Mesendoderm (in vitro differentiated cells): ENCODE data around the gene CLIC6.

Experiments used
- DNase-seq: peaks from one replicate; pipeline ENCODE4 v3.0.0; 2013
- H2AK5ac ChIP-seq: 2 replicates; pipeline ENCODE4 v1.6.1; 2013; ENCODE audit warnings: low read length, inconsistent platforms
- H2BK120ac ChIP-seq: 2 replicates; pipeline ENCODE4 v1.6.1; 2013; ENCODE audit warnings: low read depth, mild to moderate bottlenecking, low read length, moderate library complexity, mixed read lengths
- H2BK15ac ChIP-seq: replicated peaks from 2 replicates; pipeline ENCODE4 v1.6.1; 2013; ENCODE audit warnings: low read depth, mild to moderate bottlenecking, moderate library complexity
- H2BK5ac ChIP-seq: 2 replicates; pipeline ENCODE4 v1.6.1; 2013; ENCODE audit warnings: low read length, inconsistent platforms
- H3K18ac ChIP-seq: 2 replicates; pipeline ENCODE4 v1.6.1; 2013; ENCODE audit warnings: mild to moderate bottlenecking, low read length, mixed read lengths
- H3K23ac ChIP-seq: one replicate; pipeline ENCODE4 v1.6.1; 2013; ENCODE audit warnings: low read length
- H3K27ac ChIP-seq: 2 replicates; pipeline ENCODE4 v1.5.1; 2013; ENCODE audit warnings: low read depth, mild to moderate bottlenecking, inconsistent platforms, low read length, moderate library complexity
- H3K27me3 ChIP-seq: 2 replicates; pipeline ENCODE4 v1.6.1; 2013; ENCODE audit warnings: low read length, control low read depth, mild to moderate bottlenecking, inconsistent platforms; ENCODE audit not compliant: insufficient read depth, poor library complexity
- H3K36me3 ChIP-seq: 2 replicates; pipeline ENCODE4 v1.6.1; 2013; ENCODE audit warnings: low read length, inconsistent platforms; ENCODE audit not compliant: control insufficient read depth, insufficient read depth
- H3K4ac ChIP-seq: one replicate; pipeline ENCODE4 v1.6.1; 2013; ENCODE audit warnings: low read depth, mild to moderate bottlenecking, low read length, moderate library complexity
- H3K4me1 ChIP-seq: 2 replicates; pipeline ENCODE4 v1.6.1; 2013; ENCODE audit warnings: low read depth, low read length, inconsistent platforms; ENCODE audit not compliant: control insufficient read depth
- H3K4me2 ChIP-seq: 2 replicates; pipeline ENCODE4 v1.6.1; 2013; ENCODE audit warnings: low read length
- H3K4me3 ChIP-seq: 2 replicates; pipeline ENCODE4 v1.5.1; 2013; ENCODE audit warnings: mild to moderate bottlenecking, low read length
- H3K56ac ChIP-seq: one replicate; pipeline ENCODE4 v1.6.1; 2013; ENCODE audit warnings: low read length
- H3K79me1 ChIP-seq: 2 replicates; pipeline ENCODE4 v1.6.1; 2013; ENCODE audit warnings: low read length, inconsistent platforms
- H3K79me2 ChIP-seq: 2 replicates; pipeline ENCODE4 v1.6.1; 2013; ENCODE audit warnings: mild to moderate bottlenecking, low read length; ENCODE audit not compliant: control insufficient read depth, insufficient read depth
- H3K9ac ChIP-seq: 2 replicates; pipeline ENCODE4 v1.6.1; 2013; ENCODE audit warnings: low read length, inconsistent platforms
- H4K5ac ChIP-seq: one replicate; pipeline ENCODE4 v1.6.1; 2013; ENCODE audit warnings: low read length
- H4K8ac ChIP-seq: one replicate; pipeline ENCODE4 v1.6.1; 2013; ENCODE audit warnings: low read depth, mild to moderate bottlenecking, control low read depth, low read length, moderate library complexity
- WGBS: extraction: QIAGEN DNeasy Blood & Tissue Kit; methylation state at CpG from one replicate; pipeline ENCODE4 v1.1.7; 2013; ENCODE audit warnings: low lambda C conversion rate, missing lambda C conversion rate; ENCODE audit not compliant: insufficient coverage; ENCODE audit errors: extremely low coverage; 5-methylcytosine and 5-hydroxymethylcytosine counted together

CLIC6 gene

DNA sequence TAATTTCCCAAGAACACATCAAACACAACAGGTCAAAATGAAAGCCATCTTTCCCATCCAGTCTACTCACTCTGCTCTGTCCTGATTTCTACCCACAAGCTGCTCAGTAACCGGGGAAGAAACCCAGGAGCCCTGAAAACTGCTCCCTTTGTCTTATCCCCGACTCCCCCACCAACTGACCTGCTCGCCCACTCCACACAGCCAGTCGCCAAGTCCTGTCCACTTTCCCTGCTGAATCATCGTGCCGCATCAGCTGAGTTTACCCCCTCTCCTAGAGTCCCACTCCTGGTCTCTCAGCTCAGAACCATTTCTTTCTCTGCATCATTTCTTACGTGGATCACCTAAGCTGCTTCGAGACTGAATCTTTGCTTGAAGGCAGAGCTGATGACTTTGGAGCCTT, 42.7 kb upstream of the CLIC6 start:
- no peaks in the 10 kb centered on the region for H3K4me1 ChIP-seq
- no peak overlapping the region for H3K23ac ChIP-seq
- H3K56ac ChIP-seq: no peak overlapping the region
- no peak for DNase-seq
- H2BK120ac ChIP-seq: no peak overlapping the region
- H3K79me1 ChIP-seq: no peaks in the 10 kb centered on the region
- H2AK5ac ChIP-seq: no peak overlapping the region
- H3K36me3 ChIP-seq: no peaks in the 10 kb centered on the region
- no peaks in the 10 kb centered on the region for H3K79me2 ChIP-seq
- whole genome bisulfite sequencing: no CpG with 5 or more reads among the region's 8 CpGs
- no peak overlapping the region for H3K18ac ChIP-seq
- no peak overlapping the region for H2BK5ac ChIP-seq
- H3K4ac ChIP-seq: no peak overlapping the region
- H3K9ac ChIP-seq: no peak overlapping the region
- H3K27me3 ChIP-seq: no peaks in the 10 kb centered on the region
- H2BK15ac ChIP-seq: no peak overlapping the region
- H4K5ac ChIP-seq: no peak overlapping the region
- no peak overlapping the region for H4K8ac ChIP-seq
- no peak overlapping the region for H3K4me3 ChIP-seq
- no peak overlapping the region for H3K4me2 ChIP-seq
- H3K27ac ChIP-seq: no peak overlapping the region

DNA sequence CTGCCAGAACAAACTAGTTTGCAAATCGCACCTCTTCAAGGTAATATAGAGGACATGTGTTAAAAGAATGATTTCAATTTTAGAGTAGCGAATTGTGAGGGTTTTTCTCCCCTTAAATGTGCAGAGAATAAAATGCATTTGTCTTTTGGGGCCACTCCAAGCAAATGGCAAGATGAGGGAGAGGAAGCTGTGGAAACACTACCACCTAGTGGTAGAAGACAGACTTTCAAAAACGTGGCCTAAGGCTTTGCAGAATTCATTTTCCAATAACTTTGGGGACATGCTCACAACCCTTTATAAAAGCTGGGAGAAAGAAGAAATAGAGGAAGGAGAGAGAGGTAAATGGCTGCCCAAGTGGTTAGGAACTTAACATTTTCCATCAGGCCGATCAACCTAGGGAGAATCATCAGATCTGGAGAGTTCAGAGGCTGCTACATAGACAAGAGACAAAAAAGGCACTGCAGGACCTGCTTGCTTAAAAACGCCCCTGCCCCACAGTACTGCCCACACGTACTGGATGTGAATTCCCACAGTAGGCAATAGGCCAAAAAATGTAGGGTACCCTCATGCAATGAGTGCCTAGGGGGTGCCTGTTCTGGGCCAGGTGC, 38.2 kb upstream of the CLIC6 start:
- H3K79me2 ChIP-seq: no peaks in the 10 kb centered on the region
- H4K5ac ChIP-seq: no peak overlapping the region
- no peak overlapping the region for H3K4me3 ChIP-seq
- H3K4me2 ChIP-seq: no peak overlapping the region
- WGBS: no CpG with 5 or more reads among the region's 6 CpGs
- no peak overlapping the region for H3K23ac ChIP-seq
- no peaks in the 10 kb centered on the region for H3K4me1 ChIP-seq
- H3K27me3 ChIP-seq: no peaks in the 10 kb centered on the region
- H2BK5ac ChIP-seq: no peak overlapping the region
- no peak overlapping the region for H3K56ac ChIP-seq
- no peaks in the 10 kb centered on the region for H3K79me1 ChIP-seq
- H3K9ac ChIP-seq: no peak overlapping the region
- H3K4ac ChIP-seq: no peak overlapping the region
- H3K36me3 ChIP-seq: no peaks in the 10 kb centered on the region
- no peak overlapping the region for H3K27ac ChIP-seq
- no peak overlapping the region for H2AK5ac ChIP-seq
- no peak overlapping the region for H4K8ac ChIP-seq
- no peak overlapping the region for H3K18ac ChIP-seq
- DNase-seq: peak; percentile 50
- H2BK120ac ChIP-seq: no peak overlapping the region
- no peak overlapping the region for H2BK15ac ChIP-seq

DNA sequence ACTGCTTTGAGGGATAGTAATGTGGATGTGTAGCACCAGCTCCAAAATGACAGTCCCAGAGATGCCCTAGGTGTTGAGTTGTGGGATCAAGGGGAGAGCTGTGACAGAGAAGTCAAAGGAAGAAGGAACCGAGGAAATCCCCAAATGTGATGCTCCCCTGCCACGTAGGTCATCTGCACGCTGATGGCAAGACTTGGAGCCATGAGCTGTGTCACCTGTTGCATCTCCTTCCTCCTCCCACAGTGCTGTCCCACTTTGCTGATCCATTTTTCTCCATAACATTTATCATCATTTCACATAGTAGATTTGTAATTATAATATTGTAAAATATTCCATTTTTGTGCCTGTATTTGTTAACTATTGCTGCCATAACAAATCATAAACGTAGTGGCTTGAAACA, 36.3 kb upstream of the CLIC6 start:
- no peak overlapping the region for H2AK5ac ChIP-seq
- DNase-seq: no peak
- no peak overlapping the region for H3K4ac ChIP-seq
- no peak overlapping the region for H3K4me2 ChIP-seq
- H3K79me1 ChIP-seq: no peaks in the 10 kb centered on the region
- H3K4me3 ChIP-seq: no peak overlapping the region
- H3K4me1 ChIP-seq: no peaks in the 10 kb centered on the region
- no peak overlapping the region for H3K56ac ChIP-seq
- no peak overlapping the region for H2BK120ac ChIP-seq
- no peak overlapping the region for H3K9ac ChIP-seq
- no CpG with 5 or more reads among the region's 4 CpGs for WGBS
- no peaks in the 10 kb centered on the region for H3K27me3 ChIP-seq
- no peak overlapping the region for H4K5ac ChIP-seq
- H2BK5ac ChIP-seq: no peak overlapping the region
- H4K8ac ChIP-seq: no peak overlapping the region
- H3K79me2 ChIP-seq: no peaks in the 10 kb centered on the region
- H3K18ac ChIP-seq: no peak overlapping the region
- no peak overlapping the region for H3K23ac ChIP-seq
- H3K27ac ChIP-seq: no peak overlapping the region
- H3K36me3 ChIP-seq: no peaks in the 10 kb centered on the region
- no peak overlapping the region for H2BK15ac ChIP-seq

DNA sequence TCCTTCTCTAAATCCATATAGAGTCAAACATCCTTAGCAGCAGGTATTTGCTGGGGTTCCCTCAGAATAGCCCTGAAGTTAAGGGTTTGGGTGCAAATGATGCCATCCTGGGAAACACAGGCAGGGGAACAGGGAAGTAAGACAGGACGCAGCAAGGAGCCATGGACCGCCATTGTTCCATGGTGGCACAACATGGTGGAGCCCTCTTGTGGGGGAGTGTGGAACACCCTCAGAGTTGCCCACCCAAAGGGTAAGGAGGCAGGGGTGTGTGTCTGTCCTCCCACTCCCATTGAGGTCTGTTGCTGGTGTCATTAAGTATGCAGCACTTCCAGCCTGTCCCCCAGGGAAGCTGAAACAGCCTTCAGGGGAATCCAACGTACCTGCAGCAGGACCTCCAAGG, 33.5 kb upstream of the CLIC6 start:
- H3K27ac ChIP-seq: no peak overlapping the region
- no peaks in the 10 kb centered on the region for H3K4me1 ChIP-seq
- H3K79me2 ChIP-seq: no peaks in the 10 kb centered on the region
- H4K5ac ChIP-seq: no peak overlapping the region
- H3K4me3 ChIP-seq: no peak overlapping the region
- H3K56ac ChIP-seq: no peak overlapping the region
- no peak overlapping the region for H2BK120ac ChIP-seq
- H3K4ac ChIP-seq: no peak overlapping the region
- no CpG with 5 or more reads among the region's 3 CpGs for WGBS
- no peak overlapping the region for H3K4me2 ChIP-seq
- no peak overlapping the region for H4K8ac ChIP-seq
- peak; percentile 38 for DNase-seq
- no peak overlapping the region for H3K23ac ChIP-seq
- no peak overlapping the region for H3K18ac ChIP-seq
- no peaks in the 10 kb centered on the region for H3K79me1 ChIP-seq
- no peak overlapping the region for H2AK5ac ChIP-seq
- H3K9ac ChIP-seq: no peak overlapping the region
- H3K36me3 ChIP-seq: no peaks in the 10 kb centered on the region
- no peak overlapping the region for H2BK5ac ChIP-seq
- H3K27me3 ChIP-seq: no peaks in the 10 kb centered on the region
- no peak overlapping the region for H2BK15ac ChIP-seq

DNA sequence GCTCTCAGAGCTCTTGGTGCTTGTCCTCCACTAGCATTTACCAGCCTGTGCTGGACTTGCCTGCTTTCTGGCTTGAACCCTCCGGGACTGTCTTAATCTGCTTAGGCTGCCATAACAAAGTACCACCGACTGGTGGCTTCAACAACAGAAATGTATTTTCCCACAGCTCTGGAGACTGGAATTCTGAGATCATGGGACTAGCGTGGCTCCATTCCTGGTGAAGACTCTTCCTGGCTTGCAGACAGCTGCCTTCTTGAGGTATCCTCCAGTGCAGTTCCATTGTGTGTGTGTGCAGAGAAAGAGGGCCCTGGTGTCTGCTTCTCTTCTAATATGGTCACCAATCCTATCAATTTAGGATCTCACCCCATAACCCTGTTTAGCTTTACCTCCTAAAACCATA, 31.8 kb upstream of the CLIC6 start:
- Histone ChIP-seq H2AK5ac (no peak overlapping the region), H3K79me1 (no peaks in the 10 kb centered on the region), H3K18ac (no peak overlapping the region), H3K4me2 (no peak overlapping the region), H3K27me3 (no peaks in the 10 kb centered on the region), H3K56ac (no peak overlapping the region), H4K8ac (no peak overlapping the region), H3K36me3 (no peaks in the 10 kb centered on the region), H4K5ac (no peak overlapping the region), H3K23ac (no peak overlapping the region), H3K4me1 (no peaks in the 10 kb centered on the region), H2BK5ac (no peak overlapping the region), H3K4ac (no peak overlapping the region), H3K27ac (no peak overlapping the region), H3K79me2 (no peaks in the 10 kb centered on the region), H2BK120ac (no peak overlapping the region), H3K9ac (no peak overlapping the region), H3K4me3 (no peak overlapping the region), H2BK15ac (no peak overlapping the region)
- no peak for DNase-seq
- WGBS: no CpG with 5 or more reads among the region's 3 CpGs

DNA sequence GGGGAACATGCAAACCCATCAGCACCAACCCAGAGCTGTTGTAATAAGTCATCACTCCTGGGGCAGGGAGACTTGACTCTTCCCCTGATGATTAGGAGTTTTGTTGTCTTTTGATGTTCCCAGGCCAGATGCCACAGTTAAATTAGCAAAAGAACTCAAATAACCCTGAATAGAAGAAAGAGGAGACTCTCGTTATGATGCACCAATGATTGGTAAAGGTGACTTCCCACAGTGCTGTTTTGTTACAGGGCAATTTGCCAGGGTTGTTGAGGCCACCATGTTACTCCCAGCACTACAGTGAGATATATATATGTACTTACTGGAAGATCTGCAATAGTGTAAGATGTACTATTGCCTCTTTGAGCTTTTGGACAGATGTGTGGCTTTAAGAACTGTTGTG, 29.5 kb upstream of the CLIC6 start:
- WGBS: no CpG with 5 or more reads among the region's 1 CpG
- Histone ChIP-seq H4K8ac (no peak overlapping the region), H4K5ac (no peak overlapping the region), H3K4me3 (no peak overlapping the region), H3K9ac (no peak overlapping the region), H3K18ac (no peak overlapping the region), H3K27ac (no peak overlapping the region), H2BK120ac (no peak overlapping the region), H3K4me2 (no peak overlapping the region), H3K79me2 (no peaks in the 10 kb centered on the region), H3K23ac (no peak overlapping the region), H2BK15ac (no peak overlapping the region), H3K4ac (no peak overlapping the region), H2AK5ac (no peak overlapping the region), H3K4me1 (no peaks in the 10 kb centered on the region), H3K56ac (no peak overlapping the region), H2BK5ac (no peak overlapping the region), H3K36me3 (no peaks in the 10 kb centered on the region), H3K27me3 (no peaks in the 10 kb centered on the region), H3K79me1 (no peaks in the 10 kb centered on the region)
- no peak for DNase-seq
